Transverse colon (tissue), 4 donors: Measurements from ENCODE around the gene GBGT1.

ENCODE experiments used
- EP300 ChIP-seq: sonication (generic); formaldehyde crosslinking; IDR thresholded peaks from one replicate; pipeline ENCODE4 v1.6.1; 2017; ENCODE audit warnings: antibody characterized with exemption, low read depth
- POLR2A ChIP-seq: fragments of 450-650 bp; IDR thresholded peaks from one replicate; pipeline ENCODE4 v1.6.1; 2016; ENCODE audit warnings: antibody characterized with exemption, mild to moderate bottlenecking, moderate library complexity
- POLR2AphosphoS5 ChIP-seq, 3 donors: sonication (generic); formaldehyde crosslinking; IDR thresholded peaks; one replicate each; pipeline ENCODE4 v1.6.1; 2016; ENCODE audit warnings: antibody characterized with exemption in 3 of 3
- TF ChIP-seq, protein P1 (sequence below), 5 experiments: fragments of 200-600 bp in 3 of 5; fragments of 450-650 bp in 2 of 5; sonication (generic) in 3 of 5; IDR thresholded peaks; 1 replicate in 2 of 5; 2 replicates in 3 of 5; pipeline ENCODE4 v1.5.1; 2016 to 2017; ENCODE audit warnings: antibody characterized with exemption in 5 of 5, inconsistent platforms in 3 of 5, mild to moderate bottlenecking in 2 of 5, moderate library complexity in 1 of 5

DNA sequence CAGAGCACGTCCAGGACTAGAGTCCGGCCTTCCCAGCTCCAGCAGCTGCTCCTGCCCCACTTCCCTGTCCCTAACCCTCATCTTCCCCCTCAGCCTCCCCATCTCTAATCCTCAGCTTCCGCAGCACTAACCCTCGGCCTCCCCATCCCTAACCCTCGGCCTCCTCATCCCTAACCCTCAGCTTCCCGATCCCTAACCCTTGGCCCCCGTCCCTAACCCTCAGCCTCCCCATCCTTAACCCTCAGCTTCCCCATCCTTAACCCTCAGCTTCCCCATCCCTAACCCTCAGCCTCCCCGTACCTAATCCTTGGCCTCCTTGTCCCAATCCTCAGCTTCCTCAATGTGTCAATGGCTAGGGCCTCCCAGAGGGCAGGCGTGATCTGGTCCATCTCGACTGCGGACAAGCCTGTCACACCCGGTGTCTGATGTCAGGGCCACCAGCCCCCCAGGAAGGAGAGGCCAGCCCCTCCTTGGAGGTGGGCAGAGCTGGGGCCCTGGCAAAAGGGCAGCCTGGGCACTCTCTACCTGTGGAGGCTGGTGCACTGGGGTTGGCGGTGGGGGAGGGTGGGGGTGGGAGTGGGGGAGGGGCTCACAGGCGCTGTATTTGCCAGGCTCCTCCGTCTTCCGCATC lies 43.9 kb upstream of the GBGT1 start:
- TF ChIP-seq POLR2A: no peak
- TF ChIP-seq, protein P1, sequence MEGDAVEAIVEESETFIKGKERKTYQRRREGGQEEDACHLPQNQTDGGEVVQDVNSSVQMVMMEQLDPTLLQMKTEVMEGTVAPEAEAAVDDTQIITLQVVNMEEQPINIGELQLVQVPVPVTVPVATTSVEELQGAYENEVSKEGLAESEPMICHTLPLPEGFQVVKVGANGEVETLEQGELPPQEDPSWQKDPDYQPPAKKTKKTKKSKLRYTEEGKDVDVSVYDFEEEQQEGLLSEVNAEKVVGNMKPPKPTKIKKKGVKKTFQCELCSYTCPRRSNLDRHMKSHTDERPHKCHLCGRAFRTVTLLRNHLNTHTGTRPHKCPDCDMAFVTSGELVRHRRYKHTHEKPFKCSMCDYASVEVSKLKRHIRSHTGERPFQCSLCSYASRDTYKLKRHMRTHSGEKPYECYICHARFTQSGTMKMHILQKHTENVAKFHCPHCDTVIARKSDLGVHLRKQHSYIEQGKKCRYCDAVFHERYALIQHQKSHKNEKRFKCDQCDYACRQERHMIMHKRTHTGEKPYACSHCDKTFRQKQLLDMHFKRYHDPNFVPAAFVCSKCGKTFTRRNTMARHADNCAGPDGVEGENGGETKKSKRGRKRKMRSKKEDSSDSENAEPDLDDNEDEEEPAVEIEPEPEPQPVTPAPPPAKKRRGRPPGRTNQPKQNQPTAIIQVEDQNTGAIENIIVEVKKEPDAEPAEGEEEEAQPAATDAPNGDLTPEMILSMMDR (IDR thresholded peaks at IDR 0.05): no peak
- TF ChIP-seq POLR2AphosphoS5 (IDR thresholded peaks at IDR 0.05): no peak
- no peak for TF ChIP-seq EP300
